Upper lobe of left lung (tissue), 6 donors: ENCODE data around the gene MRPL17. TPM values are rescaled to one million over a fixed set of nuclear protein-coding genes. Genes with fewer than 3 reads are reported as not detected.

Experiments
- ATAC-seq, 2 donors: fragments of 200-7000 bp; cut with Tn5 transposase; one replicate each; pipeline ENCODE4 v1.9.1; 2022; ENCODE audit warnings: mild to moderate bottlenecking in 2 of 2, moderate library complexity in 2 of 2; ENCODE audit not compliant: low FRiP score in 2 of 2
- DNase-seq, 2 donors: peaks; one replicate each; pipeline ENCODE4 v3.0.0-alpha.2; 2019 to 2020
- H3K27ac ChIP-seq, 4 donors: fragments of 200-600 bp; sonication (generic); one replicate each; pipeline ENCODE4 v1.5.1; 2016 to 2019
- H3K27me3 ChIP-seq, 4 donors: fragments of 200-600 bp; sonication (generic); one replicate each; pipeline ENCODE4 v1.5.1; 2017 to 2019
- H3K36me3 ChIP-seq, 4 donors: fragments of 200-600 bp; sonication (generic); one replicate each; pipeline ENCODE4 v1.5.1; 2016 to 2019
- H3K4me1 ChIP-seq, 4 donors: fragments of 200-600 bp; sonication (generic); one replicate each; pipeline ENCODE4 v1.5.1; 2018 to 2019
- H3K4me3 ChIP-seq, 4 donors: fragments of 200-600 bp; sonication (generic); one replicate each; pipeline ENCODE4 v1.5.1; 2017 to 2019; ENCODE audit warnings: mild to moderate bottlenecking in 2 of 4, moderate library complexity in 1 of 4
- H3K9me3 ChIP-seq, 4 donors: fragments of 200-600 bp; sonication (generic); one replicate each; pipeline ENCODE4 v1.5.1; 2018 to 2019
- CTCF ChIP-seq, 6 experiments: fragments of 450-650 bp in 4 of 6; fragments of 200-600 bp in 2 of 6; sonication (generic) in 2 of 6; IDR thresholded peaks; one replicate each; pipeline ENCODE4 v1.5.1; 2016 to 2019; ENCODE audit warnings: antibody characterized with exemption in 6 of 6
- EP300 ChIP-seq, 4 donors: sonication (generic); formaldehyde crosslinking; IDR thresholded peaks; one replicate each; pipeline ENCODE4 v1.5.1; 2017; ENCODE audit warnings: antibody characterized with exemption in 4 of 4, control low read depth in 2 of 4
- POLR2A ChIP-seq, 4 donors: fragments of 450-650 bp; IDR thresholded peaks; one replicate each; pipeline ENCODE4 v1.5.1; 2016 to 2017; ENCODE audit warnings: antibody characterized with exemption in 4 of 4, mild to moderate bottlenecking in 2 of 4
- POLR2AphosphoS5 ChIP-seq, 2 donors: sonication (generic); formaldehyde crosslinking; IDR thresholded peaks; one replicate each; pipeline ENCODE4 v1.5.1; 2017; ENCODE audit warnings: antibody characterized with exemption in 2 of 2
- WGBS, 2 donors: methylation state at CpG; one replicate each; pipeline ENCODE4 v1.1.5; 2017 to 2018; 5-methylcytosine and 5-hydroxymethylcytosine counted together
- total RNA-seq, 6 donors: library from RNA; depleted of rRNA in 4 of 6; stranded (reverse); fragments of >200 nt in 4 of 6; gene quantifications; one replicate each; pipeline versions ENCODE4 v1.1.0 to v1.2.1, GENCODE V29; 2016 to 2021
- donor health status: DM: no; HTN: no; CAD: no; lungs with moderate emphysema.
- donor health status: DM: no; HTN: yes; CAD: no; lungs with severe emphysema.

Gene MRPL17
- total RNA-seq, 6 donors from 2014 or later = 12.6 to 49.2 (median 22.8) TPM

GRCh38 chr11:6642957-6643356, 40.2 kb downstream of the MRPL17 start:
- ATAC-seq (no peak), DNase-seq (no peak)
- H3K4me3 ChIP-seq = no peak overlapping the region
- no peak for TF ChIP-seq POLR2A (IDR thresholded peaks at IDR 0.05)
- TF ChIP-seq CTCF (IDR thresholded peaks at IDR 0.05) = no peak
- no peak for TF ChIP-seq POLR2AphosphoS5 (IDR thresholded peaks at IDR 0.05)
- no peak for TF ChIP-seq EP300 (IDR thresholded peaks at IDR 0.05)
- H3K36me3 ChIP-seq = peaks cover 0 to 15% (median 0%) of the 10 kb centered on the region in 4 donors
- peaks cover 34 to 46% (median 36%) of the 10 kb centered on the region in 4 donors for H3K4me1 ChIP-seq
- H3K27me3 ChIP-seq = no peaks in the 10 kb centered on the region
- no peaks in the 10 kb centered on the region for H3K9me3 ChIP-seq
- peak overlapping the region in 1 of 4 donors; percentile 11 for H3K27ac ChIP-seq
- 73 to 82% methylated on average over 7 of the region's 7 CpGs for WGBS, 2 donors

GRCh38 chr11:6640985-6641701, 42.0 kb downstream of the MRPL17 start:
- no peaks in the 10 kb centered on the region for H3K9me3 ChIP-seq
- H3K27me3 ChIP-seq = no peaks in the 10 kb centered on the region
- ATAC-seq (no peak), DNase-seq (peak in 1 of 2 donors; percentile 76)
- H3K4me1 ChIP-seq = peaks cover 26 to 39% (median 30%) of the 10 kb centered on the region in 4 donors
- no peak overlapping the region for H3K4me3 ChIP-seq
- no peak overlapping the region for H3K27ac ChIP-seq
- TF ChIP-seq EP300 (IDR thresholded peaks at IDR 0.05) = no peak
- TF ChIP-seq POLR2AphosphoS5 (IDR thresholded peaks at IDR 0.05) = no peak
- TF ChIP-seq CTCF (IDR thresholded peaks at IDR 0.05) = no peak
- TF ChIP-seq POLR2A (IDR thresholded peaks at IDR 0.05) = no peak
- 93 to 96% methylated on average over 6 to 20 of the region's 26 CpGs for WGBS, 2 donors
- peaks cover 0 to 15% (median 0%) of the 10 kb centered on the region in 4 donors for H3K36me3 ChIP-seq

- Histone ChIP-seq H3K4me1 (peaks cover 28 to 41% (median 31%) of the 10 kb centered on the region in 4 donors), H3K27me3 (no peaks in the 10 kb centered on the region), H3K9me3 (no peaks in the 10 kb centered on the region), H3K27ac (no peak overlapping the region), H3K36me3 (peaks cover 0 to 15% (median 0%) of the 10 kb centered on the region in 4 donors), H3K4me3 (no peak overlapping the region)
- WGBS, 2 donors = 96% methylated on average over 15 to 36 of the region's 36 CpGs
- TF ChIP-seq EP300 (IDR thresholded peaks at IDR 0.05) (no peak), POLR2A (IDR thresholded peaks at IDR 0.05) (no peak), CTCF (IDR thresholded peaks at IDR 0.05) (no peak), POLR2AphosphoS5 (IDR thresholded peaks at IDR 0.05) (no peak)
- ATAC-seq (no peak), DNase-seq (peak in 1 of 2 donors; percentile 40)
Measured at GRCh38 chr11:6640036-6640984, 42.8 kb downstream of the MRPL17 start.

- H3K36me3 ChIP-seq = peaks cover 0 to 16% (median 0%) of the 10 kb centered on the region in 4 donors
- no peaks in the 10 kb centered on the region for H3K27me3 ChIP-seq
- H3K9me3 ChIP-seq = no peaks in the 10 kb centered on the region
- peaks cover 33 to 56% (median 44%) of the 10 kb centered on the region in 4 donors for H3K4me1 ChIP-seq
- no peak overlapping the region for H3K4me3 ChIP-seq
- no peak for DNase-seq
- H3K27ac ChIP-seq = peak overlapping the region in 3 of 4 donors; percentile 12 to 43 (median 27)
- WGBS, 2 donors = 63 to 70% methylated on average over 4 of the region's 4 CpGs
- TF ChIP-seq CTCF (IDR thresholded peaks at IDR 0.05) = no peak
- no peak for TF ChIP-seq EP300 (IDR thresholded peaks at IDR 0.05)
- TF ChIP-seq POLR2AphosphoS5 (IDR thresholded peaks at IDR 0.05) = no peak
- TF ChIP-seq POLR2A (IDR thresholded peaks at IDR 0.05) = no peak
- no peak for ATAC-seq
Measured at GRCh38 chr11:6638429-6638828, 44.7 kb downstream of the MRPL17 start.
